ENCODE data around the gene H3-3A. TPM values are rescaled to one million over a fixed set of nuclear protein-coding genes. Genes with fewer than 3 reads are reported as not detected.

Gene H3-3A
- total RNA-seq, 1 experiment from 2014 or later, result 963 TPM

DNA sequence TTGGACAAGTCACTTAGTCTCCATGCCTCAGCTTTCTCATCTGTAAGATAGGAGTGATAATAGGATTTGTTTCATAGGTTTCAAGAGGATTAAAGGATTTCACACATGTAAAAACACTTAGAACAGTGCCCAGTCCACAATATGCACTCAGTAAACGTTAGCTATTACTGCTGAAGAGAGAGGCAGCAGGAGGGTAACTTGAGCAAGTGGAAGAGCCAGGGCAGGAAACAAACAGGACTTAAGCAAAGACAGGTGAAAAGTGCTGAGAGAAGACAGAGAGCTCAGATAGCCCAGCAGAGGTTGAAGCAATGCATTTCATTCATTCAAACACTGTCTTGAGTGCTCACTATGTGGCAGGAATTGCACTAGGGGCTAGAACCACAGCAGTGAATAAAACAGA lies 21.1 kb upstream of the H3-3A start:
- no peak overlapping the region for H3K4me3 ChIP-seq (ENCODE audit: insufficient read depth, low read depth, low read length)
- DNase-seq, result no peak
- peaks cover 2% of the 10 kb centered on the region; the same call in 1 of the 2 replicates for H3K27me3 ChIP-seq (ENCODE audit: control insufficient read depth, insufficient read depth, low read length)
- no peaks in the 10 kb centered on the region for H3K36me3 ChIP-seq (replicated peaks; ENCODE audit: control insufficient read depth, insufficient read depth, low read length)

GRCh38 chr1:226044514-226045101 lies 17.9 kb upstream of the H3-3A start:
- peaks cover 2% of the 10 kb centered on the region; the same call in 1 of the 2 replicates for H3K27me3 ChIP-seq (ENCODE audit: control insufficient read depth, insufficient read depth, low read length)
- no peak for DNase-seq

GRCh38 chr1:226046240-226046639 lies 16.3 kb upstream of the H3-3A start:
- no peak overlapping the region for H3K4me3 ChIP-seq (ENCODE audit: insufficient read depth, low read depth, low read length)
- no peak for DNase-seq
- H3K36me3 ChIP-seq (replicated peaks; ENCODE audit: control insufficient read depth, insufficient read depth, low read length), result no peaks in the 10 kb centered on the region
- H3K27me3 ChIP-seq (ENCODE audit: control insufficient read depth, insufficient read depth, low read length), result no peaks in the 10 kb centered on the region

More at GRCh38 chr1:226044514-226045101, 17.9 kb upstream of the H3-3A start:
- Histone ChIP-seq H3K36me3 (replicated peaks; ENCODE audit: control insufficient read depth, insufficient read depth, low read length) (no peaks in the 10 kb centered on the region), H3K4me3 (ENCODE audit: insufficient read depth, low read depth, low read length) (no peak overlapping the region)

DNA sequence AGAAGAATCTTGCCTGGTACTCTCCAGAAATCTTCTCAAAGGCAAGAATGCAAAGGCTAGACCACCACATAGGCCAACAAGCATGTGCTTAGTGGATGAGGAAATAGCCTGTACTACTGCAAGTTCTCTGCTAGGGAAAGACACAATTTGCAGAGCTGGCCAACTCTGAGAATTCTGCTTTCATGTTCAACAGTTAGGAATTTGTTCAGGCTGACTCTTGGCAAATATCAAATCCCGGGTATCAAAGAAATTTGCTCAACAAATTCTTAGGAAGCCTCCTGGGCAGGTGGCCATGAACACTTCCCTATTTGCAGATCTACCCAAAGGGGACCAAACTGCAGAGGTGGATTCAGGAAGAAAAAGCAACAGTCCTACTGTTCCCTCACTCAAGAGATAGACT lies 15.0 kb upstream of the H3-3A start:
- no peaks in the 10 kb centered on the region for H3K36me3 ChIP-seq (replicated peaks; ENCODE audit: control insufficient read depth, insufficient read depth, low read length)
- no peak overlapping the region for H3K4me3 ChIP-seq (ENCODE audit: insufficient read depth, low read depth, low read length)
- no peaks in the 10 kb centered on the region for H3K27me3 ChIP-seq (ENCODE audit: control insufficient read depth, insufficient read depth, low read length)
- no peak for DNase-seq

DNA sequence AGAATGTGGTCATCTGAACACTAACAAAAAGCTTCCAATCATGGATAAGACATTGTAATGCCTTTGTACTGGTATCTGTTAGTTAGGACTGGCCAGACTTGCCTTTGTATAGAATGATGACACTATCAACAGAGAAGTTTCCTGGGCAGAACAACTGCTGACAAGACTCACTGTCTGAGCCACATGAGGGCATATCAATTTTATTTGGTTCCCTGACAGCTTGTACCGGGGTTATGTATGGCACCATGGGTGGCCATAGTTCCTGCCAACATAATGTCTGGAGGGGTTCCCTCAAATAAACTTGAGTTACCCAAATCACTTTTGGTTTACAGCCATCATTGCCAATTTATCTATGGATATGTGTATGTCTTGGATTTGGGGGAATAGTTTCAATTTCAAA lies 13.6 kb upstream of the H3-3A start:
- DNase-seq, result no peak
- H3K4me3 ChIP-seq (ENCODE audit: insufficient read depth, low read depth, low read length), result no peak overlapping the region
- H3K36me3 ChIP-seq (replicated peaks; ENCODE audit: control insufficient read depth, insufficient read depth, low read length), result no peaks in the 10 kb centered on the region
- no peaks in the 10 kb centered on the region for H3K27me3 ChIP-seq (ENCODE audit: control insufficient read depth, insufficient read depth, low read length)

DNA sequence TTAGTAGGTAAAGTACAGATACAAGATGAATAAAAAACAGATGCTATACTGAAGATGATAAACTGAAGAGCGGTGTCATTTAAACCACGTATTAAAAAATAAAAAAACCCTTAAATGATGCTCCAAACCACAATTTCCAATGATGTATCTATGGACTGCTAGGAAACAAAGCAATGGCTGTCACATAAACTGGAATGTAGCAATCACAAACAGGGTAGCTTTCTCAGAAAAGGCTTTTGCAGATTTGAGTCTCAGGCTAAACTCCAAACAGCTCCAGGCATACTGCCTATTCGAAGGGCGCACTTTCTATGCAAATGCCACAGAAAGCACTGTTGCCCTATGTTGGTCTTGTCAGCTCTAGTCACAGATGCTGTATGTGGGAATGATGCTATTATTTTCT lies 12.4 kb upstream of the H3-3A start:
- no peak overlapping the region for H3K4me3 ChIP-seq (ENCODE audit: insufficient read depth, low read depth, low read length)
- DNase-seq, result no peak
- no peaks in the 10 kb centered on the region for H3K36me3 ChIP-seq (replicated peaks; ENCODE audit: control insufficient read depth, insufficient read depth, low read length)
- H3K27me3 ChIP-seq (ENCODE audit: control insufficient read depth, insufficient read depth, low read length), result no peaks in the 10 kb centered on the region

DNA sequence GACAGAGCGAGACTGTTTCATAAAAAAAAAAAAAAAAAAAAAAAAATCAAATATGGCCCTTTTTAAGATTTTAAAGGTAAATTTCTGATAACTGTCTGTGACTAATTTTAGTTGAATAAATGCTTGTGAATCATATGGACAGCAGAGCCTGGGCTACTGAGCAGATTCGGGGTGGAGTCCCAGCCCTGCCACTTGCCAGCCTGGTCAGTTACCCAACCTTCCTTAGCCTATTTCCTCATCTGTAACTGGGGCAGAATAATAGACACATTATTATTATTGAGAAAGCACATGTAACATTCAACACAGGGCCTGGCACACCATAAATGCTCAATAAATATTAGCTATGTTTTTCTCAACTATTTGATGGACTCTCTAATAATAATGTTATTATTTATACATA lies 11.2 kb upstream of the H3-3A start:
- H3K36me3 ChIP-seq (replicated peaks; ENCODE audit: control insufficient read depth, insufficient read depth, low read length), result no peaks in the 10 kb centered on the region
- no peak for DNase-seq

DNA sequence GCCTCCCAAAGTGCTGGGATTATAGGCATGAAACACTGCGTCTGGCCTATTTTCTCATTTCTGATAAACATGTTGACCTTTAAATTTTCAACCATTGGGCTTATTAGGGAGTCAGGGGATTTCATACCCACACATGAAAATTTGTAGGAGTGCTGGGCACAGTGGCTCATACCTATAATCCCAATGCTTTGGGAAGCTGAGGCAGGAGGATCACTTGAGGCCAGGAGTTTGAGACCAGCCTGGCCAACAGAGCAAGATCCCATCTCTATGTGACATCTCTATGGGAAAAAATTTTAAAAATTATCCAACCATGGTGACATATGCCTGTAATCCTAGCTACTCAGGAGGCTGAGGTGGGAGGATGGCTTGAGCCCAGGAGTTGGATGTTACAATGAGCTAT lies 10.5 kb upstream of the H3-3A start:
- Histone ChIP-seq H3K27me3 (ENCODE audit: control insufficient read depth, insufficient read depth, low read length) (no peaks in the 10 kb centered on the region), H3K4me3 (ENCODE audit: insufficient read depth, low read depth, low read length) (no peak overlapping the region), H3K36me3 (replicated peaks; ENCODE audit: control insufficient read depth, insufficient read depth, low read length) (no peaks in the 10 kb centered on the region)
- no peak for DNase-seq

More for the DNA sequence above, 11.2 kb upstream of the H3-3A start:
- no peaks in the 10 kb centered on the region for H3K27me3 ChIP-seq (ENCODE audit: control insufficient read depth, insufficient read depth, low read length)
- H3K4me3 ChIP-seq (ENCODE audit: insufficient read depth, low read depth, low read length), result no peak overlapping the region

DNA sequence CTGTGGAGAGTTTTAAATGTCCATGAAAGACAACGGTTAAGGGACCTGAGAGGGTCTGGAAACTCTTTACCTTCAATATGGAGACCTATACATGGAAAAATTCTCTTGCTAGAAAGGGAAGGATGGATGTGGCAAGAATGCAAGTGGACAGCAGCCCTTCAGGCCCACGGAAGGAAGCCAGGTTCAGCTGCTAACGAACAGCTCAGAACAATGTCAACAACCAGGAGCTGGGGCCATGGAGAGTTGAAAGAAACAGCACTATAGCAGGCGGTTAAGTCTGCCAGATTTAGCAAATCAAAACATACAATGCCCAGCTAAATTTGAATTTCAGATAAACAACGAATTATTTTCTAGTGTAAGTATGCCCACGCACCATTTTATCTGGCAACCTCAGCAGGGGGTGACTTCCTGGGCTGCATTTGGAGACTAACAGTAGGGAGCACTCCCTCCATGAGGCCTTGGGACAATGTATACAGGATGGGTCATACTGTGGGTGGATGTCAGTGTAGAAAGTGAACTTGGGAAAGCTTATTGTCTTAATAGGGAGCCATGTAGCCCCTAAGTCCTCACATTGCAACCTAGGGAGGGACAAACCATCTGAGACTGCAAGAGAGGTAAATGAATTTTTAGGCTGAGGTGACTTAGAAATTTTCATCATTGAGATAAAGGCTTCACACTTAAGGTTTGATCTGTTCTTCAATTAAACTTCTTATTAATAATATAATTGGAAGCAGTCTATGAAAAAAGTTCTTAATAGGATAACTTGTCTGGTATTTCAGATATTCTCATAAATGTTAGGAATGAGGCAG lies 7.8 kb upstream of the H3-3A start:
- H3K36me3 ChIP-seq (replicated peaks; ENCODE audit: control insufficient read depth, insufficient read depth, low read length), result peaks cover 2% of the 10 kb centered on the region; the same call in 1 of the 2 replicates
- no peak overlapping the region for H3K4me3 ChIP-seq (ENCODE audit: insufficient read depth, low read depth, low read length)
- no peak for DNase-seq

DNA sequence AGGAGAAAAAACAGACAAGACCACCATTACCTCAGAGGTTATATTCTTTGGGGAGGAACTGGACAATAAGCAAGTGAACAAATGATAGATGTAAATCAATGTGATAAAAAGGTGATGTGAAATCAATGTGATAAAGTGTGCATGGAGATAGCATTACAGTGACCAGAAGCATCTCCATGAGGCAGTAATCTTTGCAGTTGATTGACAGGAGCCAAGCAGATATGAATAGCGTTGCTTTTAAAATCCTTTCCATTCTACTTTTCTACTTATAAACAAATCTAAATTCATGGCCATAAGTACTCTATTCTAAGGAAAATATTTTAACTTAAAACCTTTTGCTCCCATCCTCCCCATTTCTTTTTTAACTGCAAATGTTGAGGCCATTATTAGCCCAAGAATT lies 2.8 kb upstream of the H3-3A start:
- H3K4me3 ChIP-seq (ENCODE audit: insufficient read depth, low read depth, low read length), result no peak overlapping the region
- no peaks in the 10 kb centered on the region for H3K27me3 ChIP-seq (ENCODE audit: control insufficient read depth, insufficient read depth, low read length)
- DNase-seq, result no peak
- peaks cover 3% of the 10 kb centered on the region; the same call in 1 of the 2 replicates for H3K36me3 ChIP-seq (replicated peaks; ENCODE audit: control insufficient read depth, insufficient read depth, low read length)

More for the DNA sequence above, 7.8 kb upstream of the H3-3A start:
- no peaks in the 10 kb centered on the region for H3K27me3 ChIP-seq (ENCODE audit: control insufficient read depth, insufficient read depth, low read length)

DNA sequence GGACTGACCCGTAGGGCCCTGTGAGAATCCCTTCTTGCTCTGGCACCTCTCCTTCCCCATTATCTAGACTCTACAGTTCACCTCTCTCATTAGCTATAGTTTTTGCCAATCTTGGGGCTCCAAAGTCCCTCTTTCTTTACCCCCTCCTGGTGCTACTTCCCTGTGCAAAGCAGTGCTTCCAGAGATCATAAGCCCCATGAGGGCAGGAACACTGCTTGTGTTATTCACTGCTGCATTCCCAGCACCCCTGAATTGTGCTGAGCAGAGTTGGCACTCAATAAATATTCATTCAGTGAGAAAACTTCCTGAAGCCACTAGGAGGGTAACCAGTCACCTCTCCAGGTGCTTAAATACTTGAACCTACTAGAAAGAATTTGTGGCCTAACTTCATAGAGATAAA lies 2.1 kb upstream of the H3-3A start:
- DNase-seq, result no peak
- no peaks in the 10 kb centered on the region for H3K27me3 ChIP-seq (ENCODE audit: control insufficient read depth, insufficient read depth, low read length)
- peaks cover 3% of the 10 kb centered on the region for H3K36me3 ChIP-seq (replicated peaks; ENCODE audit: control insufficient read depth, insufficient read depth, low read length)
- no peak overlapping the region for H3K4me3 ChIP-seq (ENCODE audit: insufficient read depth, low read depth, low read length)

GRCh38 chr1:226061068-226061840 lies 1.3 kb upstream of the H3-3A start:
- DNase-seq, result peak; percentile 22
- Histone ChIP-seq H3K4me3 (ENCODE audit: insufficient read depth, low read depth, low read length) (peak overlapping the region; percentile 86), H3K27me3 (ENCODE audit: control insufficient read depth, insufficient read depth, low read length) (no peaks in the 10 kb centered on the region), H3K36me3 (replicated peaks; ENCODE audit: control insufficient read depth, insufficient read depth, low read length) (peaks cover 10% of the 10 kb centered on the region)

DNA sequence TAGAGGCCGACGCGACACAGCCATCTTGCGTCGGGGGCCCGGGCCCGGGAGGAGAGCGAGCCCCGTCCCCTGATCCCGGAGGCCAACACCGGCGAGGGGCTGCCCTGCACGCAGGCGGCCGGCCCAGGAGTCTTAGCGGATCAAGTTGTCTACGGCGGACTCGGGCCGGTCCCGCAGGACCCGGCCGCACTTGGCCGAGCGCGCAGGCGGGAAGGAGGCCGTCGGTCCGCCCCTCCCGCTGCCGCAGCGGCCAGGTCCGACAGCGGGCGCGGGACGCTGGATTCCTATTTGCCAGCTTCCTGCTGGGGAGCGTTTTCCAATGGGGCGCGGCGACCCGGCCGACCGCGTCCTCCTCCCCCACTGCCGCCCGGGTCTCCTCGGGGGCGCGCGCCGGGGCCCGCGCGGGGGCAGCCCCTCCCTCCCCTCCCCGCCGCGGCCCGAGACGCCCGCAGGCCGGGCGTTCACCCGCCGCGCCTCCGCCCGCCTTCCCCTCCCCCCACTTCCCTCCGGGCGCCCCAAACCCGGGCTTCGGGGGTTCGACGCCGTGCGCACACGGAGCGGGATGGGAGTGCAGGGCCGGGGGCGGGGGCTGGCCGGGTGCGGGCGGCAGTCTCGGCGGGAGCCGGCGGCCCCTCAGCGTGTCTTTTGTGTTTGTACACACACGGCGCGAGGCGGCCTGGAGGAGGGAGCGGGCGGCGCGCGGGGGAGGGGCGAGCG lies 517 bp upstream of the H3-3A start:
- H3K36me3 ChIP-seq (replicated peaks; ENCODE audit: control insufficient read depth, insufficient read depth, low read length), result peaks cover 16% of the 10 kb centered on the region
- DNase-seq, result peak; percentile 98
- H3K4me3 ChIP-seq (ENCODE audit: insufficient read depth, low read depth, low read length), result peak overlapping the region; percentile 86
- no peaks in the 10 kb centered on the region for H3K27me3 ChIP-seq (ENCODE audit: control insufficient read depth, insufficient read depth, low read length)

DNA sequence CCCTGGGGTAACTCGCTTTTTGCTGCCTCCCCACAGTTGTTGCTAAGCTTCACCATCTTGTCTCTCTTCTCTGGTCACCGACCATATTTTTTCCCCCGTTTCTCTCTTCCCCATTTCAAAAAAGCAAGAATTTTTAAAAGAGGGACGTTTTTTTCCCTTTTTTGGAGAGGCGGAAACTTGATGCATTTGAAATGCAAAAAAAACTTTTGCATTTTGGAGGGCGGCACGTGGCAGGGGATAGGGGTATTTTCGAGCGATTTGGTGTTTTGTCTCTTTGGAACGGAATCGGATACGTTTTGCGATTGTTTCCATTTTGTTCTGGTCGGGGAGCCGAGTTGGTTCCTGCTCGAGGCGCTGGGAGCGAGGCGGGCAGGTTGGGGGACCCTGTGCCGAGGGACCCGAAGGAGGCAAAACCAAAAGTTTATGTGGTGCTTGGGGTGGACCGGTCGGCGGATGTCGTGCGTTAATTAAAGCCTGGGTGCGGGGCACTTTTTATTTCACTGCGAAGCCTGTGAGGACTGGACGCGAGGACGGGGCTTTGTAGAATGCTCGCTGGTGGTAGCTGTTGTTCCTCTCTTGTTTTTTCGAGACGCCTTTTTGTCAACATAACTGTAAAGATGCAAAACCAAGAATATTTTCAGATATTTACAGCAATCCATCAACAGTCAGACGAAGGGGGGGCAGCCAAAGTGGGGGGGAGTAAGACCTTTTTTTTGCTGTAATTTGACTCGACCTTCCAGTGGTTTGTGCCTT lies 884 bp downstream of the H3-3A start:
- H3K36me3 ChIP-seq (replicated peaks; ENCODE audit: control insufficient read depth, insufficient read depth, low read length), result peaks cover 24% of the 10 kb centered on the region
- H3K4me3 ChIP-seq (ENCODE audit: insufficient read depth, low read depth, low read length), result peak overlapping the region; percentile 97
- H3K27me3 ChIP-seq (ENCODE audit: control insufficient read depth, insufficient read depth, low read length), result no peaks in the 10 kb centered on the region
- DNase-seq, result peak; percentile 41

Data from H7 (cell line).